Panc1 (cell line): Measurements from ENCODE around the gene MORC4. TPM values are rescaled to one million over a fixed set of nuclear protein-coding genes. Genes with fewer than 3 reads are reported as not detected.

Source experiments
- ATAC-seq: fragments of 200-7000 bp; cut with Tn5 transposase; 2 replicates; pipeline ENCODE4 v1.9.1; 2020; ENCODE audit warnings: mild to moderate bottlenecking, moderate library complexity
- BruUV-seq: library from RNA; stranded (reverse); fragments of 400-500 nt; replicated peaks from 2 replicates; lab custom pipeline; 2021; lab: Mats Ljungman, UMichigan
- CTCF ChIA-PET: fragments of 300-600 bp; sonication (Branson Sonifier 250); formaldehyde crosslinking; loops from one replicate; lab custom pipeline; 2022; ENCODE audit warnings: antibody characterized with exemption; lab: Charles Lee
- POLR2A ChIA-PET: fragments of 300-600 bp; sonication (Branson Sonifier 250); formaldehyde crosslinking; loops from one replicate; lab custom pipeline; 2022; ENCODE audit warnings: antibody characterized with exemption; lab: Charles Lee
- DNase-seq: peaks from one replicate; pipeline ENCODE4 v3.0.0-alpha.2; 2010; ENCODE audit warnings: low read depth, low spot score
- H3K27ac ChIP-seq: 2 replicates; pipeline ENCODE4 v1.5.1; 2011; ENCODE audit warnings: mild to moderate bottlenecking, low read length, inconsistent platforms
- H3K27me3 ChIP-seq: fragments of 200-500 bp; sonication (Bioruptor generic); 2 replicates; pipeline ENCODE4 v1.6.0; 2014; ENCODE audit warnings: low read length, inconsistent platforms; ENCODE audit not compliant: control insufficient read depth, insufficient read depth
- H3K36me3 ChIP-seq: fragments of 200-500 bp; sonication (Bioruptor generic); 2 replicates; pipeline ENCODE4 v1.5.1; 2014; ENCODE audit warnings: inconsistent platforms, mild to moderate bottlenecking, low read length, moderate library complexity; ENCODE audit not compliant: control insufficient read depth, insufficient read depth
- H3K4me1 ChIP-seq: 2 replicates; pipeline ENCODE4 v1.5.1; 2011; ENCODE audit warnings: inconsistent platforms, mild to moderate bottlenecking, low read length, moderate library complexity; ENCODE audit not compliant: control insufficient read depth, insufficient read depth
- H3K4me3 ChIP-seq, 2 experiments: 2 replicates each; pipeline ENCODE4 v1.5.1; 2011 to 2012; ENCODE audit warnings: low read depth in 2 of 2, low read length in 2 of 2, mild to moderate bottlenecking in 2 of 2, inconsistent platforms in 1 of 2, moderate library complexity in 1 of 2
- H3K9me3 ChIP-seq: fragments of 200-500 bp; sonication (Bioruptor generic); 2 replicates; pipeline ENCODE4 v1.5.1; 2014; ENCODE audit warnings: low read depth, mild to moderate bottlenecking, inconsistent platforms, low read length, moderate library complexity; ENCODE audit not compliant: control insufficient read depth, insufficient read depth
- CTCF ChIP-seq: fragments of 450-650 bp; IDR thresholded peaks from 2 replicates; pipeline ENCODE4 v1.5.1; 2017; ENCODE audit warnings: mild to moderate bottlenecking
- POLR2AphosphoS5 ChIP-seq: IDR thresholded peaks from 2 replicates; pipeline ENCODE4 v1.6.1; 2012; ENCODE audit warnings: mild to moderate bottlenecking, low read depth, low read length, moderate library complexity
- SIN3A ChIP-seq: IDR thresholded peaks from 2 replicates; pipeline ENCODE4 v1.6.1; 2012; ENCODE audit warnings: low read depth, mild to moderate bottlenecking, low read length, moderate library complexity, borderline replicate concordance; ENCODE audit not compliant: insufficient read depth
- TCF7L2 ChIP-seq: IDR thresholded peaks from 2 replicates; pipeline ENCODE4 v1.6.1; 2011; ENCODE audit warnings: mild to moderate bottlenecking, low read depth, low read length, inconsistent platforms
- in situ Hi-C: cut with HindIII; loops from 2 replicates; pipeline ENCODE4 v1.10.0; 2016; ENCODE audit warnings: low sequenced_read_pairs, low pct_unique_long_range_greater_than_20kb
- intact Hi-C: fragments of 100-400 bp; cut with micrococcal nuclease; formaldehyde crosslinking; loops from one replicate; pipeline ENCODE4 v1.10.0; 2022; ENCODE audit not compliant: unreplicated experiment
- total RNA-seq: library from RNA; stranded (reverse); gene quantifications from one replicate; pipeline ENCODE4 v1.2.1, GENCODE V29; 2021; ENCODE audit not compliant: unreplicated experiment
- TF ChIP-seq, protein P1 (sequence below), 2 experiments: IDR thresholded peaks; 2 replicates each; pipeline ENCODE4 v1.6.1; 2011 to 2012; ENCODE audit warnings: low read depth in 2 of 2, control low read depth in 1 of 2, low read length in 1 of 2, mild to moderate bottlenecking in 1 of 2, moderate library complexity in 1 of 2; ENCODE audit not compliant: insufficient read depth in 1 of 2

MORC4 gene
- total RNA-seq, 1 experiment from 2014 or later = 7.4 TPM

GRCh38 chrX:106951230-106951629 lies 48.8 kb downstream of the MORC4 start:
- Histone ChIP-seq H3K27ac (no peak overlapping the region), H3K4me1 (peaks cover 3% of the 10 kb centered on the region), H3K9me3 (no peaks in the 10 kb centered on the region), H3K27me3 (no peaks in the 10 kb centered on the region), H3K36me3 (no peaks in the 10 kb centered on the region), H3K4me3 (no peak overlapping the region)
- ChIA-PET CTCF (interaction anchor here (1.6 kb wide), 1 partner anchor 50 kb away, joined by 3 read pairs; no protein-coding TSS in a partner anchor), POLR2A (no interaction called here)
- ATAC-seq = no peak
- no TSS peak for BruUV-seq
- intact Hi-C loops = no loop called here
- in situ Hi-C loops = no loop called here
- no peak for TF ChIP-seq TCF7L2
- no peak for TF ChIP-seq CTCF
- TF ChIP-seq POLR2AphosphoS5 = no peak
- TF ChIP-seq, protein P1, sequence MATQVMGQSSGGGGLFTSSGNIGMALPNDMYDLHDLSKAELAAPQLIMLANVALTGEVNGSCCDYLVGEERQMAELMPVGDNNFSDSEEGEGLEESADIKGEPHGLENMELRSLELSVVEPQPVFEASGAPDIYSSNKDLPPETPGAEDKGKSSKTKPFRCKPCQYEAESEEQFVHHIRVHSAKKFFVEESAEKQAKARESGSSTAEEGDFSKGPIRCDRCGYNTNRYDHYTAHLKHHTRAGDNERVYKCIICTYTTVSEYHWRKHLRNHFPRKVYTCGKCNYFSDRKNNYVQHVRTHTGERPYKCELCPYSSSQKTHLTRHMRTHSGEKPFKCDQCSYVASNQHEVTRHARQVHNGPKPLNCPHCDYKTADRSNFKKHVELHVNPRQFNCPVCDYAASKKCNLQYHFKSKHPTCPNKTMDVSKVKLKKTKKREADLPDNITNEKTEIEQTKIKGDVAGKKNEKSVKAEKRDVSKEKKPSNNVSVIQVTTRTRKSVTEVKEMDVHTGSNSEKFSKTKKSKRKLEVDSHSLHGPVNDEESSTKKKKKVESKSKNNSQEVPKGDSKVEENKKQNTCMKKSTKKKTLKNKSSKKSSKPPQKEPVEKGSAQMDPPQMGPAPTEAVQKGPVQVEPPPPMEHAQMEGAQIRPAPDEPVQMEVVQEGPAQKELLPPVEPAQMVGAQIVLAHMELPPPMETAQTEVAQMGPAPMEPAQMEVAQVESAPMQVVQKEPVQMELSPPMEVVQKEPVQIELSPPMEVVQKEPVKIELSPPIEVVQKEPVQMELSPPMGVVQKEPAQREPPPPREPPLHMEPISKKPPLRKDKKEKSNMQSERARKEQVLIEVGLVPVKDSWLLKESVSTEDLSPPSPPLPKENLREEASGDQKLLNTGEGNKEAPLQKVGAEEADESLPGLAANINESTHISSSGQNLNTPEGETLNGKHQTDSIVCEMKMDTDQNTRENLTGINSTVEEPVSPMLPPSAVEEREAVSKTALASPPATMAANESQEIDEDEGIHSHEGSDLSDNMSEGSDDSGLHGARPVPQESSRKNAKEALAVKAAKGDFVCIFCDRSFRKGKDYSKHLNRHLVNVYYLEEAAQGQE (IDR thresholded peaks at IDR 0.05; ENCODE audit: insufficient read depth in 1 of 2, low read depth in 2 of 2, low read length in 1 of 2) = no peak
- TF ChIP-seq SIN3A = no peak
- DNase-seq = no peak

- ChIA-PET POLR2A (no interaction called here), CTCF (interaction anchor here (1.6 kb wide), 1 partner anchor 49 kb away, joined by 3 read pairs; no protein-coding TSS in a partner anchor)
- ATAC-seq = no peak
- Histone ChIP-seq H3K9me3 (no peaks in the 10 kb centered on the region), H3K4me3 (no peak overlapping the region), H3K4me1 (peaks cover 3% of the 10 kb centered on the region), H3K27me3 (no peaks in the 10 kb centered on the region), H3K36me3 (no peaks in the 10 kb centered on the region), H3K27ac (no peak overlapping the region)
- intact Hi-C loops (no loop called here), in situ Hi-C loops (no loop called here)
- no peak for DNase-seq
- BruUV-seq = no TSS peak
- TF ChIP-seq TCF7L2 (no peak), CTCF (no peak), SIN3A (no peak), POLR2AphosphoS5 (no peak)
- TF ChIP-seq, protein P1 (IDR thresholded peaks at IDR 0.05; ENCODE audit: insufficient read depth in 1 of 2, low read depth in 2 of 2, low read length in 1 of 2) = no peak
Observed at GRCh38 chrX:106950381-106950780, 49.6 kb downstream of the MORC4 start.
